ENCODE results near the gene BRPF1. TPM values are rescaled to one million over a fixed set of nuclear protein-coding genes. Genes with fewer than 3 reads are reported as not detected.

The BRPF1 gene
- total RNA-seq, 4 donors from 2014 or later, result 19.4 to 36.6 (median 20.3) TPM

DNA sequence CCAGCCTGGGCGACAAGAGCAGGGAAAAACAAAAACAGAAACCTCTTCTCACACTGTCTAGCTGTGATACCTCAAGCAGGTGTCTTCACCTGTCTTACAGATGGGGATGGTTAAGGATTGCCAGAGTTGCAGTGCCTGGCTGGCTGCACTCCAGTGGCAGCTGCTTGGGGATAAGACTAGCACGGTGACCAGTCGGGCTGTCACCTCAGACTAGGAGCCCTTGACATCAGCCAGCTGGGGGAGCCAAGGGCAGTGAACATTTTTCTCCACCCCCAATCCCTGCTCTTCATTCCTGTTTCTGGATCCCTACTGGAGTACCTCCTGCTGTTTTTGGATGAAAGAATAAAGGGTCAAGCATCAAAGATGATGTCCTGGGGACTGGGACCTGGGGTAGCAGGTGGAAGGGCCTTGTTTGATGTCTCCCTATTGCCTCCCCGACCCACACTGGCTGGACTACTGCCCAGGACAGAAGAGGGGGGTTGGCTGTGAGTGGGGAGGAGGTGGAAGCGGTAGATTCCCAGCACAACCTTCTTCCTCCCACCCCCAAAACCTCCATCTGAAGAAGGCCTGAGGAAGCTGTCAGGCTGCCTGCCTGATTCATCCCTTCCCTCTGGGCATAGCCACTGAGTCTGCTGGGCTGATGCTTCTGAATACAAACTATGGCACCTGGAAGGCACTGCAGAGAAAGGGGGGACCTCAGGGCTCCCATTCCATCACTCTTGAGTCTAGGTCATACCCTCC lies 34.9 kb upstream of the BRPF1 start:
- 86 to 88% methylated on average over 4 to 5 of the region's 5 CpGs for WGBS, 2 donors
- Histone ChIP-seq H3K27me3 (no peaks in the 10 kb centered on the region), H3K9me3 (no peaks in the 10 kb centered on the region), H3K4me1 (no peaks in the 10 kb centered on the region), H3K27ac (no peak overlapping the region), H3K4me3 (replicated peaks in 1 of 3) (no peak overlapping the region), H3K36me3 (peaks cover 40 to 50% of the 10 kb centered on the region in 2 donors)
- TF ChIP-seq, protein P1, sequence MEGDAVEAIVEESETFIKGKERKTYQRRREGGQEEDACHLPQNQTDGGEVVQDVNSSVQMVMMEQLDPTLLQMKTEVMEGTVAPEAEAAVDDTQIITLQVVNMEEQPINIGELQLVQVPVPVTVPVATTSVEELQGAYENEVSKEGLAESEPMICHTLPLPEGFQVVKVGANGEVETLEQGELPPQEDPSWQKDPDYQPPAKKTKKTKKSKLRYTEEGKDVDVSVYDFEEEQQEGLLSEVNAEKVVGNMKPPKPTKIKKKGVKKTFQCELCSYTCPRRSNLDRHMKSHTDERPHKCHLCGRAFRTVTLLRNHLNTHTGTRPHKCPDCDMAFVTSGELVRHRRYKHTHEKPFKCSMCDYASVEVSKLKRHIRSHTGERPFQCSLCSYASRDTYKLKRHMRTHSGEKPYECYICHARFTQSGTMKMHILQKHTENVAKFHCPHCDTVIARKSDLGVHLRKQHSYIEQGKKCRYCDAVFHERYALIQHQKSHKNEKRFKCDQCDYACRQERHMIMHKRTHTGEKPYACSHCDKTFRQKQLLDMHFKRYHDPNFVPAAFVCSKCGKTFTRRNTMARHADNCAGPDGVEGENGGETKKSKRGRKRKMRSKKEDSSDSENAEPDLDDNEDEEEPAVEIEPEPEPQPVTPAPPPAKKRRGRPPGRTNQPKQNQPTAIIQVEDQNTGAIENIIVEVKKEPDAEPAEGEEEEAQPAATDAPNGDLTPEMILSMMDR (IDR thresholded peaks at IDR 0.05), result no peak
- no peak for TF ChIP-seq POLR2A (IDR thresholded peaks at IDR 0.05)
- DNase-seq, result no peak
- intact Hi-C loops (cut with DNase I), result no loop called here

DNA sequence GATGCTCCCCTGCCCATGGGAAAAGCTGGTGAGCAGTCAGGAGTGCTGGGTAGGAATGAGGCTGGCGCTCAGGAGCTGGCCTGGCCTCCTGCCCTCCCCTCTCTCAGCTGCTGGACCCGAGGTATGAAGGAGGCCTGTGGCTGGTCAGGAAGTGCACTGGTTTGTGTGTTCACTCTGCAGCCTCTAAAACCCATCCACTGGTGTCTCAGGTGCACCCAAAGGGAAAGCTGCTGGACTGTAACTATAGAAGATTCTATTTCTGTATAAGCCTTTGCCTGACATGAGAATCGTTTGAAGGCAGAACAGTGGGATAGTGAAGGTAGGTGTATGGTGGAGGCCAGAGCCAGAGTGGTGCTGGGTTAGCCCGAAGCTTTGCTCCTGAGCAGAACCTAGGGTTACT lies 33.6 kb upstream of the BRPF1 start:
- TF ChIP-seq, protein P1 (IDR thresholded peaks at IDR 0.05), result no peak
- no peak for TF ChIP-seq POLR2A (IDR thresholded peaks at IDR 0.05)
- Histone ChIP-seq H3K4me3 (replicated peaks in 1 of 3) (no peak overlapping the region), H3K9me3 (no peaks in the 10 kb centered on the region), H3K4me1 (no peaks in the 10 kb centered on the region), H3K27me3 (no peaks in the 10 kb centered on the region), H3K27ac (no peak overlapping the region), H3K36me3 (peaks cover 40 to 43% of the 10 kb centered on the region in 2 donors)
- DNase-seq, result no peak
- intact Hi-C loops (cut with DNase I), result no loop called here
- WGBS, 2 donors, result 86 to 92% methylated on average over 4 of the region's 4 CpGs

DNA sequence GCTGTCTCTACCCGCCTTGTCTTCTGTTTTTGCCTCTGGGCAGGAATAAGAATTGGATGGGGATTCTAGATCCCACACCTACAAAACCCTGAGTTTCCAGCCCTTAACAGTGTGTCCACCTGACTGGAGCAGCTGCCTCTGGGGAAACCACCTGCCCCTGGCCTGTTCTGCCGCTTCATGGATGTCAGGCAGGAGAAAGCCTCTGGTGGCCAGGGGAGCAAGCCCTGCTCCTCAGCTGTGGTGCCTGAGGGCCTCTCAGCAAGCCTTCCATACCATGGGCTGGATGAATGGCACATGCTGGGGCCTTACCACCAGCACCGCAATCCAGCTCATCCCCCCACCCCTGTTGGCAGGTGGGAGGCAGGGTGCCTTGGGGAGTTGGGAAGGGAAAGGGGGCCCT lies 33.2 kb upstream of the BRPF1 start:
- no peaks in the 10 kb centered on the region for H3K9me3 ChIP-seq
- TF ChIP-seq, protein P1 (IDR thresholded peaks at IDR 0.05), result no peak
- no peak for TF ChIP-seq POLR2A (IDR thresholded peaks at IDR 0.05)
- H3K36me3 ChIP-seq, result peaks cover 36 to 39% of the 10 kb centered on the region in 2 donors
- WGBS, 2 donors, result 80 to 94% methylated on average over 1 to 3 of the region's 3 CpGs
- no peak overlapping the region for H3K4me3 ChIP-seq (replicated peaks in 1 of 3)
- intact Hi-C loops (cut with DNase I), result no loop called here
- H3K27me3 ChIP-seq, result no peaks in the 10 kb centered on the region
- DNase-seq, result no peak
- H3K4me1 ChIP-seq, result no peaks in the 10 kb centered on the region
- H3K27ac ChIP-seq, result no peak overlapping the region

DNA sequence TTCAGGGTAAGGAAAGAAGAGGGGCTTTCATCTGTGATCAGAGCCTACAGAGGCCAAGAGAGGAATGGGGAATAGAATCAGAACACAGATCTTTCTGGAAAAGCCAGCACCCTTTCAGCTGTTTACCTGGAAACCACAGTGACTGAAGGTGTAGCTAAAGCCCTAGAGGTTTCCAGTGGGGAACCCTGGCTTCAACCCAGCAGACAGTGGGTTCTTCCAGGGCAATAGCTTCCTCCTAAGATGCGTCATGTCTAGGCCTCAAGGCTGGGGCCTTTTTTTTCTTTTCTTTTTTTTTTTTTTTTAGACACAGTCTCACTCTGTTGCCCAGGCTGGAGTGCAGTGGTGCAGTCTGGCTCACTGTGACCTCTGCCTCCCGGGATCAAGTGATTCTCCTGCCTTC lies 31.0 kb upstream of the BRPF1 start:
- no peak overlapping the region for H3K4me3 ChIP-seq (replicated peaks in 1 of 3)
- no peaks in the 10 kb centered on the region for H3K9me3 ChIP-seq
- H3K27me3 ChIP-seq, result no peaks in the 10 kb centered on the region
- TF ChIP-seq, protein P1 (IDR thresholded peaks at IDR 0.05), result no peak
- no peak for TF ChIP-seq POLR2A (IDR thresholded peaks at IDR 0.05)
- no peak for DNase-seq
- WGBS, 2 donors, result 88 to 94% methylated on average over 2 of the region's 2 CpGs
- peaks cover 17 to 26% of the 10 kb centered on the region in 2 donors for H3K36me3 ChIP-seq
- H3K27ac ChIP-seq, result no peak overlapping the region
- peaks cover 13 to 18% of the 10 kb centered on the region in 2 donors for H3K4me1 ChIP-seq
- intact Hi-C loops (cut with DNase I), result no loop called here

DNA sequence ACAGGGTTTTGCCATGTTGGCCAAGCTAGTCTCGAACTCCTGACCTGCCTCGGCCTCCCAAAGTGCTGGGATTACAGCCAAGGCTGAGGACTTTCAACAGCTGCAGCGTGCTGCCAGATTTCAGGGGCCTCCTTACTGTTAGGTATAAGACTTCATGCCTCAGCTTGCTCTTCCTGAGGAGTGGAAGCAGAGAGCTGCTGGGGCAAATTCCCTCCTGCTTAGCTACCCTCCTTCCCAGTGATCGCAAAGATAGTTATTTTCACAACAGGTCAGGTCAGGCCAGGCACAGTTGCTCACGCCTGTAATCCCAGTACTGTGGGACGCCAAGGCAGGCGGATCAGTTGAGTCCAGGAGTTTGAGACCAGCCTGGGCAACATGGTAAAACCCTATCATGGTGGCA lies 30.5 kb upstream of the BRPF1 start:
- peaks cover 15 to 22% of the 10 kb centered on the region in 2 donors for H3K36me3 ChIP-seq
- WGBS, 2 donors, result 91 to 97% methylated on average over 7 of the region's 7 CpGs

More for the DNA sequence above, 30.5 kb upstream of the BRPF1 start:
- Histone ChIP-seq H3K27me3 (no peaks in the 10 kb centered on the region), H3K4me1 (peaks cover 13 to 18% of the 10 kb centered on the region in 2 donors), H3K27ac (no peak overlapping the region), H3K4me3 (replicated peaks in 1 of 3) (no peak overlapping the region), H3K9me3 (no peaks in the 10 kb centered on the region)
- no peak for TF ChIP-seq POLR2A (IDR thresholded peaks at IDR 0.05)
- TF ChIP-seq, protein P1 (IDR thresholded peaks at IDR 0.05), result no peak
- DNase-seq, result no peak
- intact Hi-C loops (cut with DNase I), result no loop called here
